Stimulated activated CD8-positive, alpha-beta memory T cell treated with anti-CD3 and anti-CD28 coated beads, Interleukin-15, amount 100 ng/mL, for 4 hours (primary cell): Measurements from ENCODE around the gene CDK9.
"Not testable (repeated sequence)": the region's sequence is repeated elsewhere in the genome, so short reads cannot be mapped to it uniquely, and the experiment has no call there.

Source experiments
- DNase-seq, 2 donors: peaks; one replicate each; pipeline ENCODE4 v3.0.0-alpha.2; 2020; ENCODE audit warnings: low read depth in 2 of 2

The CDK9 gene

GRCh38 chr9:127780126-127780885 is 5.5 kb upstream of the CDK9 start:
- no peak for DNase-seq

GRCh38 chr9:127780909-127781308 is 4.9 kb upstream of the CDK9 start:
- DNase-seq, result not testable (repeated sequence)

- no peak for DNase-seq
These were observed 4.0 kb upstream of the CDK9 start for GRCh38 chr9:127781806-127782205.

- peak; percentile 50 to 54 for DNase-seq
These were observed 2.5 kb upstream of the CDK9 start for GRCh38 chr9:127783111-127784008.

GRCh38 chr9:127785023-127785932 is 556 bp upstream of the CDK9 start:
- DNase-seq, result peak; percentile 76 to 80

GRCh38 chr9:127786773-127787104 is 905 bp downstream of the CDK9 start:
- no peak for DNase-seq

- no peak for DNase-seq
These were observed 2.6 kb downstream of the CDK9 start for GRCh38 chr9:127788337-127789011.

- DNase-seq, result no peak
These were observed 3.3 kb downstream of the CDK9 start for GRCh38 chr9:127789179-127789578.

GRCh38 chr9:127790094-127790855 is 4.4 kb downstream of the CDK9 start:
- DNase-seq, result no peak

- no peak for DNase-seq
These were observed 5.3 kb downstream of the CDK9 start for GRCh38 chr9:127791085-127791484.

- no peak for DNase-seq
These were observed 6.7 kb downstream of the CDK9 start for GRCh38 chr9:127792417-127793031.

GRCh38 chr9:127793093-127793708 is 7.4 kb downstream of the CDK9 start:
- no peak for DNase-seq

- DNase-seq, result no peak
These were observed 8.4 kb downstream of the CDK9 start for GRCh38 chr9:127794001-127794791.

GRCh38 chr9:127796225-127796813 is 10.5 kb downstream of the CDK9 start:
- no peak for DNase-seq

- DNase-seq, result no peak
These were observed 11.1 kb downstream of the CDK9 start for GRCh38 chr9:127796852-127797370.

GRCh38 chr9:127801955-127802575 is 16.2 kb downstream of the CDK9 start:
- no peak for DNase-seq

GRCh38 chr9:127802576-127803443 is 17.0 kb downstream of the CDK9 start, which contains the start of gene FPGS:
FPGS (plus strand) TSS chr9:127802882; CDS start chr9:127802925, 43 bp downstream.
- peak; percentile 53 to 73 for DNase-seq
